H1 (cell line): Measurements from ENCODE around the gene CDH2. TPM values are rescaled to one million over a fixed set of nuclear protein-coding genes. Genes with fewer than 3 reads are reported as not detected.

Experiments used
- CTCF ChIA-PET: fragments of 300-600 bp; sonication (Branson Sonifier 250); formaldehyde crosslinking; loops from one replicate; lab custom pipeline; 2021; ENCODE audit not compliant: partially characterized antibody; lab: Charles Lee
- POLR2A ChIA-PET: fragments of 300-600 bp; sonication (Branson Sonifier 250); formaldehyde crosslinking; loops from one replicate; lab custom pipeline; 2021; ENCODE audit warnings: inconsistent platforms; ENCODE audit not compliant: partially characterized antibody; lab: Charles Lee
- DNase-seq, 2 experiments: peaks; one replicate each; pipeline versions ENCODE4 v3.0.0 to v3.0.0-alpha.2; 2010 to 2022; ENCODE audit warnings: low spot score in 2 of 2, low read depth in 1 of 2, mixed read lengths in 1 of 2
- FAIRE-seq: peaks from 2 replicates; lab custom pipeline; 2011; peaks lifted over from hg19 to GRCh38; lab: Jason Lieb, UNC
- H2AFZ ChIP-seq: 2 replicates; pipeline ENCODE4 v1.8.1; 2012; ENCODE audit warnings: low read length, inconsistent platforms
- H2AK5ac ChIP-seq: 2 replicates; pipeline ENCODE4 v1.6.1; 2013; ENCODE audit warnings: low read depth, low read length
- H2BK120ac ChIP-seq: replicated peaks from 2 replicates; pipeline ENCODE3; 2013; ENCODE audit warnings: low read depth, low read length, inconsistent platforms
- H2BK12ac ChIP-seq: 2 replicates; pipeline ENCODE4 v1.6.1; 2013; ENCODE audit warnings: low read depth, low read length
- H2BK15ac ChIP-seq: 2 replicates; pipeline ENCODE4 v1.6.1; 2013; ENCODE audit warnings: low read length
- H2BK20ac ChIP-seq: 2 replicates; pipeline ENCODE4 v1.6.1; 2013; ENCODE audit warnings: low read length
- H2BK5ac ChIP-seq: 2 replicates; pipeline ENCODE4 v1.6.1; 2013; ENCODE audit warnings: low read depth, low read length
- H3K14ac ChIP-seq: 2 replicates; pipeline ENCODE4 v1.6.1; 2013; ENCODE audit warnings: inconsistent platforms; ENCODE audit not compliant: insufficient read length
- H3K18ac ChIP-seq: 2 replicates; pipeline ENCODE4 v1.6.1; 2013; ENCODE audit warnings: low read length; ENCODE audit errors: extremely low read depth
- H3K23ac ChIP-seq: 2 replicates; pipeline ENCODE4 v1.6.1; 2013; ENCODE audit warnings: inconsistent platforms; ENCODE audit not compliant: insufficient read length
- H3K23me2 ChIP-seq: 2 replicates; pipeline ENCODE4 v1.6.1; 2013; ENCODE audit warnings: low read depth, low read length
- H3K27ac ChIP-seq: 2 replicates; pipeline ENCODE4 v1.6.1; 2011; ENCODE audit warnings: low read depth, low read length, inconsistent platforms
- H3K27me3 ChIP-seq, 4 experiments: replicated peaks in 1 of 4; 1 replicate in 1 of 4; 2 replicates in 3 of 4; pipeline versions ENCODE4 v1.6.1 to v1.8.1; 2011 to 2013; ENCODE audit warnings: low read length in 3 of 4, mild to moderate bottlenecking in 3 of 4, inconsistent platforms in 2 of 4, mixed read lengths in 2 of 4, moderate library complexity in 1 of 4; ENCODE audit not compliant: control insufficient read depth in 3 of 4, insufficient read depth in 3 of 4; ENCODE audit errors: extremely low read depth in 1 of 4
- H3K36me3 ChIP-seq, 4 experiments: 2 replicates each; pipeline versions ENCODE4 v1.6.1 to v1.8.1; 2011 to 2013; ENCODE audit warnings: mild to moderate bottlenecking in 4 of 4, low read length in 3 of 4, moderate library complexity in 2 of 4, control low read depth in 1 of 4, inconsistent platforms in 1 of 4; ENCODE audit not compliant: insufficient read depth in 4 of 4, control insufficient read depth in 2 of 4
- H3K4ac ChIP-seq: replicated peaks from 2 replicates; pipeline ENCODE3; 2013; ENCODE audit warnings: low read length, low read depth, mixed read lengths, inconsistent platforms; ENCODE audit not compliant: insufficient read length
- H3K4me1 ChIP-seq, 4 experiments: replicated peaks in 1 of 4; 1 replicate in 1 of 4; 2 replicates in 3 of 4; pipeline versions ENCODE4 v1.6.1 to v1.8.1; 2011 to 2013; ENCODE audit warnings: low read length in 3 of 4, inconsistent platforms in 2 of 4, mixed read lengths in 1 of 4; ENCODE audit not compliant: insufficient read depth in 4 of 4, control insufficient read depth in 3 of 4
- H3K4me2 ChIP-seq, 2 experiments: 2 replicates each; pipeline versions ENCODE4 v1.6.1 to v1.8.1; 2011 to 2013; ENCODE audit warnings: low read depth in 2 of 2, low read length in 2 of 2, control low read depth in 1 of 2, inconsistent platforms in 1 of 2, mild to moderate bottlenecking in 1 of 2; ENCODE audit not compliant: insufficient read depth in 1 of 2
- H3K4me3 ChIP-seq, 4 experiments: fragments of 200-600, 300-600 bp in 1 of 4; sonication (generic), shearing (Covaris generic), sonication (Bioruptor Twin) in 1 of 4; 2 replicates each; pipeline versions ENCODE4 v1.5.1 to v1.8.1; 2011 to 2016; ENCODE audit warnings: low read length in 4 of 4, low read depth in 3 of 4, control low read depth in 2 of 4, inconsistent platforms in 2 of 4, mild to moderate bottlenecking in 2 of 4, mixed read lengths in 1 of 4, moderate library complexity in 1 of 4; ENCODE audit not compliant: insufficient read depth in 2 of 4; ENCODE audit errors: extremely low read depth in 1 of 4
- H3K56ac ChIP-seq: replicated peaks from 2 replicates; pipeline ENCODE3; 2013; ENCODE audit warnings: low read depth, mild to moderate bottlenecking, mixed read lengths, low read length, inconsistent platforms; ENCODE audit not compliant: insufficient read length
- H3K79me1 ChIP-seq: 2 replicates; pipeline ENCODE4 v1.6.1; 2013; ENCODE audit warnings: low read depth, low read length, control low read depth
- H3K79me2 ChIP-seq, 2 experiments: 2 replicates each; pipeline versions ENCODE4 v1.6.1 to v1.8.1; 2012 to 2013; ENCODE audit warnings: low read length in 2 of 2, mild to moderate bottlenecking in 2 of 2, inconsistent platforms in 1 of 2; ENCODE audit not compliant: insufficient read depth in 2 of 2, control insufficient read depth in 1 of 2
- H3K9ac ChIP-seq, 4 experiments: replicated peaks in 1 of 4; 1 replicate in 1 of 4; 2 replicates in 3 of 4; pipeline versions ENCODE4 v1.6.1 to v1.8.1; 2011 to 2013; ENCODE audit warnings: low read depth in 3 of 4, low read length in 3 of 4, control low read depth in 2 of 4, mild to moderate bottlenecking in 2 of 4, moderate library complexity in 2 of 4, inconsistent platforms in 1 of 4; ENCODE audit errors: extremely low read depth in 1 of 4
- H3K9me3 ChIP-seq, 2 experiments: 2 replicates each; pipeline versions ENCODE4 v1.6.1 to v1.8.1; 2012 to 2013; ENCODE audit warnings: mild to moderate bottlenecking in 2 of 2, moderate library complexity in 2 of 2, control low read depth in 1 of 2, inconsistent platforms in 1 of 2, low read depth in 1 of 2, low read length in 1 of 2, mixed read lengths in 1 of 2; ENCODE audit not compliant: insufficient read depth in 2 of 2
- H4K20me1 ChIP-seq, 2 experiments: replicated peaks in 1 of 2; 2 replicates each; pipeline versions ENCODE3 to v1.8.1; 2011 to 2013; ENCODE audit warnings: inconsistent platforms in 2 of 2, low read length in 2 of 2, mild to moderate bottlenecking in 1 of 2; ENCODE audit not compliant: insufficient read depth in 2 of 2, control insufficient read depth in 1 of 2
- H4K5ac ChIP-seq: 2 replicates; pipeline ENCODE4 v1.6.1; 2013; ENCODE audit warnings: low read length, low read depth, mixed read lengths, inconsistent platforms; ENCODE audit not compliant: insufficient read length
- H4K8ac ChIP-seq: 2 replicates; pipeline ENCODE4 v1.8.0; 2013; ENCODE audit warnings: mild to moderate bottlenecking, moderate library complexity, low read length, inconsistent platforms; ENCODE audit not compliant: insufficient read depth; ENCODE audit errors: extremely low read depth
- H4K91ac ChIP-seq: replicated peaks from 2 replicates; pipeline ENCODE3; 2013; ENCODE audit warnings: low read length, mixed read lengths, inconsistent platforms; ENCODE audit not compliant: insufficient read length
- BCL11A ChIP-seq, 2 experiments: IDR thresholded peaks; one replicate each; pipeline ENCODE4 v1.6.1; 2011; ENCODE audit warnings: low read depth in 2 of 2, low read length in 2 of 2, mild to moderate bottlenecking in 2 of 2
- EZH2 ChIP-seq: fragments of 200-600 bp; sonication (generic); IDR thresholded peaks from 2 replicates; pipeline ENCODE4 v1.7.1; 2012; ENCODE audit warnings: low read depth, mild to moderate bottlenecking, moderate library complexity, low read length, inconsistent platforms; ENCODE audit not compliant: severe bottlenecking
- FOSL1 ChIP-seq: IDR thresholded peaks from 2 replicates; pipeline ENCODE4 v1.6.1; 2011; ENCODE audit warnings: mild to moderate bottlenecking, low read depth, low read length, moderate library complexity; ENCODE audit not compliant: insufficient read depth
- HDAC2 ChIP-seq, 2 experiments: fragments of 300-600 bp in 1 of 2; sonication (generic) in 1 of 2; IDR thresholded peaks; 2 replicates each; pipeline ENCODE4 v1.6.1; 2011 to 2012; ENCODE audit warnings: low read depth in 2 of 2, low read length in 2 of 2, mild to moderate bottlenecking in 2 of 2, moderate library complexity in 2 of 2, borderline replicate concordance in 1 of 2, inconsistent platforms in 1 of 2
- JUN ChIP-seq: IDR thresholded peaks from 2 replicates; pipeline ENCODE4 v1.6.1; 2011; ENCODE audit warnings: low read depth, mild to moderate bottlenecking, improper control_type of control experiment, low read length
- KDM1A ChIP-seq: fragments of 200-600, 300-600 bp; sonication (generic); IDR thresholded peaks from 2 replicates; pipeline ENCODE4 v1.7.1; 2016; ENCODE audit warnings: mild to moderate bottlenecking, low read length, borderline replicate concordance
- POLR2AphosphoS5 ChIP-seq: IDR thresholded peaks from 2 replicates; pipeline ENCODE4 v1.6.1; 2011; ENCODE audit warnings: low read depth, low read length
- POU5F1 ChIP-seq: IDR thresholded peaks from 2 replicates; pipeline ENCODE4 v1.6.1; 2011; ENCODE audit warnings: low read depth, mild to moderate bottlenecking, low read length, moderate library complexity
- RBBP5 ChIP-seq: IDR thresholded peaks from 2 replicates; pipeline ENCODE4 v1.7.1; 2012; ENCODE audit warnings: low read depth, mild to moderate bottlenecking, inconsistent platforms, low read length, moderate library complexity, borderline replicate concordance
- SIN3A ChIP-seq, 2 experiments: IDR thresholded peaks in 1 of 2; conservative IDR thresholded peaks in 1 of 2; 2 replicates each; pipeline ENCODE4 v1.6.1; 2011 to 2012; ENCODE audit warnings: low read length in 2 of 2, improper control_type of control experiment in 1 of 2, low read depth in 1 of 2, mild to moderate bottlenecking in 1 of 2
- SUZ12 ChIP-seq: fragments of 200-600 bp; sonication (generic); IDR thresholded peaks from 2 replicates; pipeline ENCODE4 v1.6.1; 2012; ENCODE audit warnings: mild to moderate bottlenecking, inconsistent platforms, low read length, moderate library complexity, mixed read lengths
- ZNF274 ChIP-seq: IDR thresholded peaks from 2 replicates; pipeline ENCODE4 v1.7.0; 2012; ENCODE audit warnings: low read length, borderline replicate concordance; ENCODE audit errors: extremely low read depth
- WGBS, 2 experiments: shearing (Covaris generic) in 1 of 2; methylation state at CpG; one replicate each; pipeline versions ENCODE4 v1.1.6 to v1.1.7; 2013 to 2015; ENCODE audit warnings: low lambda C conversion rate in 2 of 2, mixed read lengths in 2 of 2, inconsistent platforms in 1 of 2, low coverage in 1 of 2, missing lambda C conversion rate in 1 of 2; ENCODE audit not compliant: insufficient replicate concordance in 2 of 2, insufficient coverage in 1 of 2, insufficient read length in 1 of 2; ENCODE audit errors: extremely low coverage in 1 of 2, missing lambda C conversion rate in 1 of 2; 5-methylcytosine and 5-hydroxymethylcytosine counted together
- polyA plus RNA-seq, 7 experiments: library from polyadenylated mRNA; depleted of rRNA in 3 of 7; stranded (reverse) in 5 of 7; unstranded in 2 of 7; fragments of >200 nt in 5 of 7; fragments of 200-250 nt in 2 of 7; gene quantifications; 1 replicate in 5 of 7; 2 replicates in 1 of 7; 4 replicates in 1 of 7; pipeline versions ENCODE4 v1.2.1 to v1.2.3, GENCODE V29; 2011 to 2013; ENCODE audit warnings: missing spikeins in 2 of 7, mixed read lengths in 2 of 7
- total RNA-seq: library from RNA; stranded (reverse); fragmentation: NEBNext Ultra II Directional; extraction: Animal tissue kit (Norgen Biotek cat#: 25700); gene quantifications from 2 replicates; pipeline ENCODE4 v1.2.1, GENCODE V29; 2021

CDH2 gene
- total and polyA plus RNA-seq, 2 of the 8 experiments (the other 6 are each of a cell fraction or from before 2014, with no cell fraction given), result 15.0 to 56.5 TPM

DNA sequence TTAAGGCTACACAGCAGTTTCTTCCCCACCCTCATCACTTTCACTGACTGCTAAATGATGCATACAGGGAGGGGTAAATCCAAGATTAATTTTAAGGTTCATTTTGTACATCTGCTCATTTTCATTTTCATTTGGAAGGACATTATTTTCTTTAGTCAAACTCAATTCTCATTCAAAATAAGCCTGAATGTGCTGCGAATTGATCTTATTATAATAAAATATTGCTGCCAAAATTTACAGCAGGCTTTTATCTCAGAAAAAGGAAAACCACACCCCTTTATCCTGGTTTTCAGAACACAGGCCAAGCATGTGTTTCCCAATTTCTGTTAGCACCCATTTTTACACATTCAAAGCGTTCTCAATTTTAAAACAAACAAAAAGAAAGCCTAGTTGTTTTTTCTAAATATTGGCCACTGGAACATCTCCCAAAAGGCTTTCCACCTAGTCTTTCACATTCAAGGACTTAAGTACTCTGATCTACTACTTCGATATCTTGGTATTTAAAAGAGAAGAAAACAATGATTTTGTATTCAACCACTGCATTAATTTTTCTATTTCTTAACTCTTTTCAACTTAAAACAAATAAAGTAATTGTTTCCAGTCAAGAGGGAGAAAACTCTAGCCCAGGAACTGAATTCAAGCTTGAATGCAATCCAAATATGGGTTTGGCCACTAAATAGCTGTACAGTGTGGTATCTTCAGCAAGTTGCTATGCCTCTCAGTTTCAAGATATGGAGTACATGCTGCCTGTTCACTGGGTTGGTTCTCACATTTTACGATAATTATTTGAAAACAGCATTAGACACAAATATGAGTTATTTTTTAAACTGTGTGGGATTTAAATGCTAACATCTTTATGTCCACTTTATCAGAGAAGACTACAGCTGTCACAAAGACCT, 52.5 kb downstream of the CDH2 start:
- no peak overlapping the region for H3K9ac ChIP-seq
- no peak overlapping the region for H3K4me2 ChIP-seq
- no peak for DNase-seq
- TF ChIP-seq FOSL1 (no peak), HDAC2 (IDR thresholded peaks at IDR 0.05; ENCODE audit: borderline replicate concordance in 1 of 2, low read depth in 2 of 2, low read length in 2 of 2) (no peak), ZNF274 (no peak), SUZ12 (no peak), RBBP5 (no peak), POLR2AphosphoS5 (no peak), EZH2 (no peak), SIN3A (conservative IDR thresholded peaks at IDR 0.05 in 1 of 2, IDR thresholded peaks at IDR 0.05 in 1 of 2; ENCODE audit: low read depth in 1 of 2, low read length in 2 of 2) (no peak), JUN (no peak), BCL11A (IDR thresholded peaks at IDR 0.05; ENCODE audit: low read depth in 2 of 2, low read length in 2 of 2) (no peak), KDM1A (no peak), POU5F1 (no peak)

More for the DNA sequence above, 52.5 kb downstream of the CDH2 start:
- Histone ChIP-seq H2AK5ac (no peak overlapping the region), H3K18ac (no peak overlapping the region), H2BK15ac (no peak overlapping the region), H3K27ac (no peak overlapping the region), H3K36me3 (no peaks in the 10 kb centered on the region; a peak in 1 of 8 replicates), H4K5ac (no peak overlapping the region), H3K4me3 (no peak overlapping the region), H3K14ac (no peak overlapping the region), H4K91ac (no peak overlapping the region), H2BK12ac (no peak overlapping the region), H3K23ac (no peak overlapping the region), H2BK20ac (no peak overlapping the region), H3K23me2 (no peaks in the 10 kb centered on the region), H4K20me1 (no peaks in the 10 kb centered on the region), H3K9me3 (no peaks in the 10 kb centered on the region), H4K8ac (no peak overlapping the region), H3K4ac (no peak overlapping the region), H2AFZ (no peak overlapping the region), H2BK120ac (no peak overlapping the region), H3K79me2 (no peaks in the 10 kb centered on the region), H3K4me1 (peaks cover 0 to 6% (median 0%) of the 10 kb centered on the region in 4 experiments; a peak in 1 of 7 replicates), H3K27me3 (no peaks in the 10 kb centered on the region), H3K79me1 (no peaks in the 10 kb centered on the region), H3K56ac (no peak overlapping the region), H2BK5ac (no peak overlapping the region)
- ChIA-PET CTCF (no interaction called here), POLR2A (no interaction called here)
- 94% methylated on average over 4 of the region's 4 CpGs; no CpG with 5 or more reads in 1 of the 2 experiments for WGBS, 2 experiments
- no peak for FAIRE-seq
